BE2C (cell line): ENCODE measurements around the gene PDPK1.

Experiments
- DNase-seq: peaks from one replicate; pipeline ENCODE4 v3.0.0-alpha.2; 2020
- H3K27me3 ChIP-seq: fragments of 250-450 bp; sonication (Bioruptor Pico); 2 replicates; pipeline ENCODE4 v1.5.1; 2020; ENCODE audit warnings: mild to moderate bottlenecking
- H3K36me3 ChIP-seq: fragments of 250-450 bp; sonication (Bioruptor Pico); 2 replicates; pipeline ENCODE4 v1.5.1; 2020; ENCODE audit warnings: mild to moderate bottlenecking
- H3K4me1 ChIP-seq: fragments of 250-450 bp; sonication (Bioruptor Pico); 2 replicates; pipeline ENCODE4 v1.5.1; 2020
- H3K4me3 ChIP-seq: 2 replicates; pipeline ENCODE4 v1.5.1; 2011; ENCODE audit warnings: low read depth, low read length
- H3K9me3 ChIP-seq: fragments of 250-450 bp; sonication (Bioruptor Pico); 2 replicates; pipeline ENCODE4 v1.5.1; 2020
- TF ChIP-seq, protein P1 (sequence below): IDR thresholded peaks from 2 replicates; pipeline ENCODE4 v1.5.1; 2012; ENCODE audit warnings: mild to moderate bottlenecking, low read depth, low read length

The PDPK1 gene

DNA sequence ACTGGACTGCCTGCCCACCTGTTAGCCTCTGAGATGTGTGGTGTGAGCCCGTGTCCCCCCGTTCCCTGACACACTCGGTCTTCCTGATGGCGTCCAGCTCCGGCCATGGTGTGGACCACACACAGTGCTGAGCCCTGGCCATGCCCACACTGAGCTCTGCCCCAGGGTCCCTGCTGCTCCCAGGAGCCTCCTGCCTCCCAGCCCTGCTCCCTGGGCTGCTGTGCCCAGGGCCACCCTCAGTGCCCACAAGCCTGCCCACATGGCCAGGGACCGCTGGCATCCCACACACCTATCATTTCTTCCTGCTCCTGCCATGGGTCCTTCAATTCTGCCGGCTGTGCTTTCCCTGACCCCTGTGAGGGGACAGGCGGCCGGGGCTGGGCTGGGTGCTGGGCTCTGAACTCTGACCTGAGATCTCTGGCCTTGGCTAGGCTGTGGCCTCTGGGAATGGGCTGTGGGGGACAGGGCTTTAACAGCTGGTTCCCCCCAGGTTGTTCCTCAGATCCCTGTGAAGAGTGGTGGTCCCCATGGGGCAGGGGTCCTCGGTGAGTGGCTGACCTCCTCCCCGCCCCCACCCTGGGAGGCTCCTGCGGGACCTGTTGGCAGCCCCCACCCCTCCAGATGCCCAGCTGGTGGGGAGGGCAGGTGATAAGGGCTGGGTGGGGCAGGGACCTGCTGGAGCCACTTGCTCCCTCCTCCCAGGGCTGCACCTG lies 10.6 kb upstream of the PDPK1 start:
- H3K27me3 ChIP-seq: no peaks in the 10 kb centered on the region

DNA sequence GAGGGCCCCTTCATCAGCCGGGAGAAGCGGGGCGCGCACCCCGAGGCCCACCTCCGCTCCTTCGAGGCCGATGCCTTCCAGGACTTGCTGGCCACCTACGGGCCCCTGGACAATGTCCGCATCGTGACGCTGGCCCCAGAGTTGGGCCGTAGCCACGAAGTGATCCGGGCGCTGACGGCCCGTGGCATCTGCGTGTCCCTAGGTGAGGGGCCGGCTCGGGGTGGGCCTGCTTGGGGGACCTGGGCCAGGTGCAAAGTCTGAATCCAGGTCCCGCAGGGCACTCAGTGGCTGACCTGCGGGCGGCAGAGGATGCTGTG lies 10.1 kb upstream of the PDPK1 start:
- H3K36me3 ChIP-seq: peaks cover 39% of the 10 kb centered on the region
- no peak overlapping the region for H3K4me3 ChIP-seq
- TF ChIP-seq, protein P1, sequence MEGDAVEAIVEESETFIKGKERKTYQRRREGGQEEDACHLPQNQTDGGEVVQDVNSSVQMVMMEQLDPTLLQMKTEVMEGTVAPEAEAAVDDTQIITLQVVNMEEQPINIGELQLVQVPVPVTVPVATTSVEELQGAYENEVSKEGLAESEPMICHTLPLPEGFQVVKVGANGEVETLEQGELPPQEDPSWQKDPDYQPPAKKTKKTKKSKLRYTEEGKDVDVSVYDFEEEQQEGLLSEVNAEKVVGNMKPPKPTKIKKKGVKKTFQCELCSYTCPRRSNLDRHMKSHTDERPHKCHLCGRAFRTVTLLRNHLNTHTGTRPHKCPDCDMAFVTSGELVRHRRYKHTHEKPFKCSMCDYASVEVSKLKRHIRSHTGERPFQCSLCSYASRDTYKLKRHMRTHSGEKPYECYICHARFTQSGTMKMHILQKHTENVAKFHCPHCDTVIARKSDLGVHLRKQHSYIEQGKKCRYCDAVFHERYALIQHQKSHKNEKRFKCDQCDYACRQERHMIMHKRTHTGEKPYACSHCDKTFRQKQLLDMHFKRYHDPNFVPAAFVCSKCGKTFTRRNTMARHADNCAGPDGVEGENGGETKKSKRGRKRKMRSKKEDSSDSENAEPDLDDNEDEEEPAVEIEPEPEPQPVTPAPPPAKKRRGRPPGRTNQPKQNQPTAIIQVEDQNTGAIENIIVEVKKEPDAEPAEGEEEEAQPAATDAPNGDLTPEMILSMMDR: no peak
- no peaks in the 10 kb centered on the region for H3K27me3 ChIP-seq
- DNase-seq: no peak
- H3K9me3 ChIP-seq: no peaks in the 10 kb centered on the region
- H3K4me1 ChIP-seq: no peaks in the 10 kb centered on the region

More for the DNA sequence above, 10.6 kb upstream of the PDPK1 start:
- H3K9me3 ChIP-seq: no peaks in the 10 kb centered on the region
- no peaks in the 10 kb centered on the region for H3K4me1 ChIP-seq
- no peak overlapping the region for H3K4me3 ChIP-seq
- peaks cover 39% of the 10 kb centered on the region for H3K36me3 ChIP-seq
- DNase-seq: no peak
- TF ChIP-seq, protein P1: no peak

DNA sequence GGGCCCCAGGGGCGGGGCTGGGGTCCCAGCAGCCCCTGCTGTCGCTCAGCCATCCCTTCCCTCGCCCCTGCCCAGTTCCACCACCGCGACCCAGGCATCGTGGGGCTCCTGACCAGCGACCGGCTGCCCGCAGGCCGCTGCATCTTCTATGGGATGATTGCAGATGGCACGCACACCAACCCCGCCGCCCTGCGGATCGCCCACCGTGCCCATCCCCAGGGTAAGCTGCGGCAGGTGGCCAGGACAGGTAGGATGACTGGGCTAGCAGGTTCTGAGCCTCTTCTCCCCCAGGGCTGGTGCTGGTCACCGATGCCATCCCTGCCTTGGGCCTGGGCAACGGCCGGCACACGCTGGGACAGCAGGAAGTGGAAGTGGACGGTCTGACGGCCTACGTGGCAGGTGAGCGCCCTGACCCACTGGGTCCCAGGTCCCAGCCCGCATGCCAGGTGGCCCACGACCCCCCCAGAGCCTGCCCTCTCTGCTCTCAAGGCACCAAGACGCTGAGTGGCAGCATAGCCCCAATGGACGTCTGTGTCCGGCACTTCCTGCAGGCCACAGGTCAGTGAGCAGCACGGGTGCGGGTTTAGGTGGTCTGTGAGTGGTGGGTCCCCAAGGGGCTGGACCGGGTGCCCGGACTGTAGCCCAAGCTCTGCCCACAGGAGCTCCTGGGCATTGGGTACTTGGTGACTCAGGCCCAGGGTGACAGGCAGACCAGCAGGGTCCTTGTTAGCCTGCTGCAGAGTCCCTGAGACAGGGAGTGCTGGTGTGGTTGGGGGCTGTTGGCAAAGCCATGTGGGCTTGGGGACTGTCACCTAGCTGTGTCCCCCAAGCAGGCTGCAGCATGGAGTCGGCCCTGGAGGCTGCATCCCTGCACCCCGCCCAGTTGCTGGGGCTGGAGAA lies 9.4 kb upstream of the PDPK1 start:
- no peak overlapping the region for H3K4me3 ChIP-seq
- H3K9me3 ChIP-seq: no peaks in the 10 kb centered on the region
- TF ChIP-seq, protein P1: no peak
- H3K36me3 ChIP-seq: peaks cover 34% of the 10 kb centered on the region
- DNase-seq: no peak
- H3K27me3 ChIP-seq: no peaks in the 10 kb centered on the region
- H3K4me1 ChIP-seq: no peaks in the 10 kb centered on the region

DNA sequence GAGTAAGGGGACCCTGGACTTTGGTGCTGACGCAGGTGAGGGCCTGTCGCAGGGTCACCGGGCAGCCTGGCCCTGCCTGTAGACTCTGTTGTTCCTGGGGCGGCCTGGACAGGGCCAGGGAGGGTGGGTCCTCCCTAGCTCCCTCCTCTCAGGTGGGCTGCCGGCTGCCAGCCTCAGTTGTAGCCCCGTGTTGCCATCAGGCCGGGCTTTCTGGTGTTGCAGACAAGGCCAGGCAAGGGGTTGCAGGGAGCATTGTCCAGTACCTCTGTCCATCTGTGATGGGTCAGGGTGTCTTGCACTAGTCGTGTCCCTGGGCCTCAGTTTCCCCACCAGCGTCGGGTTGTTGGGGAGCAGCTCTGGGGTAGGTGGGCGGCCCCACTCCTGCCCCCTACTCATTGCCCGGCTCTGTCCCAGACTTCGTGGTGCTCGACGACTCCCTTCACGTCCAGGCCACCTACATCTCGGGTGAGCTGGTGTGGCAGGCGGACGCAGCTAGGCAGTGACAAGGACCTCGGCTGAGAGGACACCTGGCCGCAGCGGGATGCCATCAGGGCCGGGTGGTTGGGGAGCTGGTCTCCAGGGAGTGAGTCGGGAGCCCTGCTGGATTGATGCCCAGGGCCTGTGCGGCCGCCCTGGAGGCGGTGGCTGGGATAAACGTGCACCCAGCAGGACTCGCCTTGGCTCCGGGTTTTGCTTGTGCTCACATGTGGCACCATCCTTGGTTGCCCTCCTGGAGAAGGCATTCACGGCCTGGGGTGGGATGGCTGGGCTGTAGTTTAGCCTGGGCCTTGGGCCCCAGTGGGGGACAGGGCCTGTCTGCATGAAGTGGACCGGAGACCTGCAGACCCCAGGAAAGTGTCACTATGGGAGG lies 8.5 kb upstream of the PDPK1 start:
- Histone ChIP-seq H3K4me3 (no peak overlapping the region), H3K36me3 (peaks cover 26% of the 10 kb centered on the region), H3K9me3 (no peaks in the 10 kb centered on the region), H3K4me1 (no peaks in the 10 kb centered on the region), H3K27me3 (no peaks in the 10 kb centered on the region)
- peak; percentile 60 for DNase-seq
- TF ChIP-seq, protein P1: 0 out of 2 replicates have a peak, but pooled peaks have one; percentile 14

DNA sequence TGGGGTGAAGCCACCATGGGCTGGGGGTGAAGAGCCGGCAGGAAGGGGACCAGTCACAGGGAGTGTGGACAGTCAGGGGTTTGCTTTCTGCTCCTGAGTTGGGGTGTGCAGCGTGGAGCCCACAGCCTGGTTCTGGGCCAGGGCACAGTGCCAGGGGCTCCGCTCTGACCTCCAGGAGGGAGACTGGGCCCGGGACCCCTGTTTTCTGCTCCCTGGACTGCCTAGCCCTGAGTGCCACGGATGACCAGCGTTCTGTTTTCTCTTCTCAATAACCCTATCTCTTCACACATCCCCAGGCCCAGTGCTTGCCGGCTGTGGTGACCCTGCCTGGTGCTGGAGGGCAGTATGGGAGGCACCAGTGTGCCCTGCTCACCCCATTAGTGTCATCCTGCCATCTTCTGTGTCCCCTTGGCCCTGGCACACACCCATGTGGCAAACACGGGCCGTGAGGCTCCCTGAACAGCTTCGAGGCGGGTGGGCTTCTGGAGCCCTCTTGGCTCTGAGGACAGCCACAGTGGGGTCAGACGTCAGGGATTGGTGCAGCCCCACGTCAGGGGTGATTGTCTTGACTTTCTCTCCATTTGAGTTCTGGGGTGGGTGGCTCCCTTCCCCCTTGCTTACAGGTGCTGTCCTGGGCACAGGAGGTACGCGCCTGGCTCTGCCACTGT lies 7.7 kb upstream of the PDPK1 start:
- Histone ChIP-seq H3K36me3 (peaks cover 18% of the 10 kb centered on the region), H3K4me3 (no peak overlapping the region), H3K9me3 (no peaks in the 10 kb centered on the region), H3K27me3 (no peaks in the 10 kb centered on the region), H3K4me1 (no peaks in the 10 kb centered on the region)
- TF ChIP-seq, protein P1: no peak
- DNase-seq: no peak
